GM21515 (cell line): Measurements from ENCODE around the gene UBAC2.

ENCODE experiments used
- ATAC-seq: cut with Tn5 transposase; IDR thresholded peaks from one replicate; pipeline ENCODE4 v1.9.1; 2021; ENCODE audit not compliant: unreplicated experiment

The UBAC2 gene

GRCh38 chr13:99331881-99332293, 131.2 kb downstream of the UBAC2 start:
- peak; percentile 81 for ATAC-seq

DNA sequence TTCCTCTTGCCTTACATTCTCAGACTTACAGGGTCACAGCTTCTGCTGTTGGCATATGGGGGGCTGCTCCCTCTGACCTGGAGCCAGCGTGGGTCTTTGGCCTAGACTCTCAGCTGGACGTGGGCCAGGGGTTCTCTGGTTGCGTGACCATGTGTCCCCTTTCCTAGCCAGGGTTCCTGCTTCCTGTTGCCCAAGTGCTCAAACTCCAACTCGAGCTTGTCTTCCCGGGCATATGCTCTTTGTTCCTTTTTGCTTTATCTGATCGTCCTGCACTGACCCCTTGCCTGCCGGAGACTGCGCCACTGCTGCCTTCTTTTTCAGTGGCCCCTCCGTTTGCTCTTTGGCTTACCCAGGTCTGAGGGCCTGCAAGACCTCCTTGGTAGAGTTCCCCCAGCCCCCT, 131.8 kb downstream of the UBAC2 start:
- ATAC-seq: no peak

- no peak for ATAC-seq
These were observed 133.6 kb downstream of the UBAC2 start for GRCh38 chr13:99334221-99334620.

DNA sequence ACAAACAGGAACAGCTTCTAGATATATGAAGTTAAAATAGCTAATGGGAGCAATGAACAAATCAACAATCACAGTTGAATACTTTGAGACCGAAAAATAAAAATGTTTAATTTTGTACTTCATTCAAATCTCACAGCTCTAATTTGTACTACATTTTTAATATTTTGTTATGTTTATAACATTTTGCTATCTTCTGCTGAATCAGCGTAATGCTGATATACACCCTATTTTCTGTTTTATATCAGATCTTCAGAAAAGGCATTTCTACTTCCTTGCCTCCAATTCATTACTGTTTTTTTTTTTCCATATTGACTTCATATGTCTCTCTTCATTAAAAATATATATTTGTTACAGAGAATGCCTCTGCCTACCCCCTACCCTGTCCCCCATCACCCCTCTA, 134.4 kb downstream of the UBAC2 start:
- no peak for ATAC-seq

- ATAC-seq: peak; percentile 65
These were observed 134.9 kb downstream of the UBAC2 start for GRCh38 chr13:99335603-99336002.

DNA sequence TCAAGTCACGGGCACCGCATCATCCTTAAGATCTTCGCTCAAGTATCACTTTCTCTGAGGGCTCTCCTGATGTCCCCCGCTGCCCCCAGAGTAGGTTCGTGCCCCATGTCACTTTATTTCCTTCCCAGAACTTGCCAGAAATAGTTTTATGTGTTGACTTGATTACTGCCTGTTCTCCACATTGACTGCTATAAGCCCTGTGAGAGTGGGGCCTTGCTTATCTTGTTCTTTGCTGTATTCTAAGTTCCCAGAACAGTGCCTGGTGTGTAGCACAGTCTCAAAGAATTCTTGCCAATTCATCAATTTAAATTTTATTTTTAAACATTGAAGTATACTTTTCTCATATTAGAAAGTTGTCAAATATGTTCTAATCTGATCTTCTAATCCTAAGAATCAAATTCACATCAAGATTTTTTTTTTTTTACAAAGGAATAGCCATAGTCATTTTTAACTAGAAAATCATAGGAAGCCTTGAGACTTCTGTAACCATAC, 138.6 kb downstream of the UBAC2 start:
- no peak for ATAC-seq

GRCh38 chr13:99339736-99340397, 139.2 kb downstream of the UBAC2 start:
- ATAC-seq: no peak

GRCh38 chr13:99340638-99341037, 140.0 kb downstream of the UBAC2 start:
- ATAC-seq: no peak

- no peak for ATAC-seq
These were observed 141.5 kb downstream of the UBAC2 start for GRCh38 chr13:99341969-99342722.

DNA sequence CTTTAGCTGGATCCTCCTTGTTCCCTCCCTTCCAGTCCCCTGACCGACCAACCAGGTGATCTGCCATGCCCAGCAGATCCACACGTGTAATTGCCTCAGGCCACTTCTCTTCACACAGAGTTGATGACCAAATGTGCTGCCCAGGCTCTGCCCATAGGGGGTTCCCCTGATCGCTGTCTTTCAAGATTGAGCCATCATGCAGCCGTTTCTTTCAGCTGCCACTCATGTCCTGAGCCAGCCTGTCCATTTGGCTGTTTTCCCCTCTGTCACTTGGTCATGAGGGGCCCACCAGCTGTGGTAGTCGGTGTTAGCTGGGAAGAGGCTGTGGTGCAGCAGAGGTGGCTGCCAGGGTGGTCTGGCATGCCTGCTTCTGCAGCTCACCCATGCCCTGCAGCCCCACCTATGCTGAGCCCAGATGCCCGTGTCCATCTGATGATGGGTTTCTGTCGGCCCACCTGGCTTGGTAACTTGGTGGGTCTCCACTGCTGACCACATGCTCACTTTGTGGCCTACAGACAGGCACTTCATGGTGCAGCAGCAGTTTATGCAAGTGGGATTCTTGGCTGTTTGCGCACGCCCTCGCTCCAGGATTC, 142.2 kb downstream of the UBAC2 start:
- ATAC-seq: no peak

DNA sequence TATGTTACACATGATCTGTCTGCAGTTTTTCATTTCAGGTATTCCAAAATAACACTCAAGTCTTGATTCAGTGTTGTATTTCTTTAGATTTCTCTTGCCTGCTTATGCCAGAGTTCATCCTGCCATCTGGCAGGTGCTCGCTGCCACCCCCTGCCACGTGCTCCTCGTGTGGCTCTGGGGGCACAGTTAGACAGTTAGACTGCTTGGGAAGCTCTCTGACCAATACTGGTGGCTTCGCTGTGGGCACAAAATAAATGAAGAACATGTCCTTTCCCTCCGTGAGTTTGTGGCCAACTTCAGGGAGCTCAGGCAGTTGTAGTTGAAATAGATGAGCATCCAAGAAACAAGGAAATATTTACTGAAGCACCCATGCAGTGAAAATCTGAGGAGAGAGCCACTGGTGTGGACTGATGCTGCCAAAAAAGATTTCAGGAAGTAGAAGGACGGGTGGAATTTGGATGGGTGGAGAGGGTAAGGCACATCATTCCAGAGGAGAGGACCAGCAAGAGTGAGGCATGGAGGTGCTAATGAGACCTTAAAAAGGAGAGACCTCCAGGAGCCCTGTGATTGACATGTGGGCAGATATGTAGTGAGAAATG, 144.1 kb downstream of the UBAC2 start:
- no peak for ATAC-seq

DNA sequence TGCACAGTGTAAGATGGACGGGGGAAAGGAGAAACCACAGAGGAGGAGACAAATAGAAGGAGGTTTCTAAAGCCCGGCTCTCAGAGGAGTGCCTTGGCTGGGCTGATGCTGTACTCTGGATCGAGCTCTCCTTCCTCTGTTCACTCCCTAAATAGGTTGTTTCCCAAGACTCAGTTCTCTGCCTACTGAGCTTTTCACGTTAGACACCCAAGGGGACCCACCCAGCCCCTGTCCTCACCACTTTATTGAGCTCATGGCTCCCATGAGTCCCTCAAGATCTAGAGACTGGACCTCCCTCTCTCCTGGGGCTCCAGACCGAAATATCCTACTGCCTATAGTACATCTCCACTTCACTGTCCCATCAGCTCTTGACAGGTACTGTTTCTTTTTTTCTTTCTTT, 144.7 kb downstream of the UBAC2 start:
- no peak for ATAC-seq

GRCh38 chr13:99346335-99347042, 145.8 kb downstream of the UBAC2 start:
- no peak for ATAC-seq

DNA sequence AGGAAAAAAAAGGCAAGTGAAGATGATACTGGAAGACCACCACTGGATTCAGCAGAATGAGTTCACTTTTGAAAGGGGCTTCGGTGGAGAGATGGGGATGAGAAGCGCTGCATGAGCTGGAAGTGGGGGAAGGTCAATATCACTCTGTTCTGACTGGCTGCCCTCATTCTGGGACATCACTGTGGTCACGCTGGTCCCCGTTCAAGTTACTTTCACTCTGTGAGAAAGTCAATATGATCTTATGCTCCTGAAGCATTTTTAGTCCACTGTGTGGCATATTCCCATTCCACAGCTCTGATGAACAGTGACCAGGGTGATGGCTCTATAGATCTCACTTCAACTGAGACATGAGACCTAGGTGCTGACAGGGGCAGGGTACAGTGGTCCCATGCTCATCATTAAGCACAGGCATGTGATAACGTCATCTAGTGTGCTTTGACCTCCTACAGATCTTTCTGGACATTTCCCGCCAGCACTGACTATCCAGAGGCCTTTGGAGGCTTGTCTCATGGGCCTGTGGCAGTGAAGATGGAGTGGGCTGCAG, 146.8 kb downstream of the UBAC2 start:
- ATAC-seq: no peak

GRCh38 chr13:99347911-99348451, 147.3 kb downstream of the UBAC2 start:
- ATAC-seq: no peak

- ATAC-seq: no peak
These were observed 149.5 kb downstream of the UBAC2 start for GRCh38 chr13:99350191-99350590.

- no peak for ATAC-seq
These were observed 151.1 kb downstream of the UBAC2 start for GRCh38 chr13:99351772-99352171.

- no peak for ATAC-seq
These were observed 151.9 kb downstream of the UBAC2 start for GRCh38 chr13:99352351-99353245.

DNA sequence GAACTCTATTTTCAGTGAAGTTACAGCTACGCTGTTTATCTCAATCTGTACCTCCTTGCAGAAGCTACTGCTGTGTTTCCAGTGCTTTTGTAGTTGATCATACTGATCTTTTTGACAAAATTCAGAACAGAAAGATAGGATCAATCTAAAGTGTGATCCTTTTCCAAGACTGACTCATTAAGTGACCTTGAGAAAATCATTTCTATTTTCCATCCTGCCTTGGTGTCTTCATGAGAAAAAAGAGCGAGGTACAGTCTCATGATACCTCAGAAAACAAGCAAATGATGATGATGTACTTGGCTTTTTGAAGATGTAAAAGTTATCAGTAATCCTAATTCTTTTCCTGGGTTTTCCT, 152.6 kb downstream of the UBAC2 start:
- no peak for ATAC-seq

DNA sequence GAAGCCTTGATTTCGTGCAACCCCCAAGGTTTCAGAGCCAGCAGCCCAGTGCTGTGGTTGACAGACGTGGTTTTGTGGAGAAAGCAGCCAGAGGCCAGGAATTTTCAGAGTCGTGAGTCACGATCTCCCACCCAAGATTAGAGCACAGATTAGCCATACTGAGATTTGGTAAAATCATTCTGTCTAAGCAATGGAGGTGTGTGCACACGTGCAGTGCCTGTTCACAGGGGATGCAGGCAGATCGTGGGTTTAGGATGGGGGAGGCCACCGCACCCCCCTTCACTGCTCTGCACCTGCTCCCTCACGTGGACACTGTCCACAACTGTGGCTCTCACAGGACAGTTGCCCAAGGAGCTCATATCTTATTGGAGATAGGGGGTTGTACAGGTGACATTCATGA, 153.2 kb downstream of the UBAC2 start:
- ATAC-seq: no peak
